Smooth muscle cell (in vitro differentiated cells): ENCODE results near the gene RSPO4. TPM values are rescaled to one million over a fixed set of nuclear protein-coding genes. Genes with fewer than 3 reads are reported as not detected.

Experiments
- DNase-seq: peaks from one replicate; lab custom pipeline; 2025; ENCODE audit not compliant: unreplicated experiment; lab: John Stamatoyannopoulos, UW
- H2AFZ ChIP-seq: fragments of 200-600 bp; sonication (generic); 2 replicates; pipeline ENCODE4 v1.6.0; 2016; ENCODE audit warnings: antibody characterized with exemption, low read depth, mild to moderate bottlenecking
- H3F3A ChIP-seq: fragments of 200-600 bp; sonication (generic); 2 replicates; pipeline ENCODE4 v1.6.0; 2017; ENCODE audit warnings: antibody characterized with exemption, low read depth
- H3K27ac ChIP-seq: fragments of 200-600 bp; sonication (generic); 2 replicates; pipeline ENCODE4 v1.5.1; 2016; ENCODE audit warnings: low read depth, mild to moderate bottlenecking
- H3K27me3 ChIP-seq: fragments of 200-600 bp; sonication (generic); 2 replicates; pipeline ENCODE4 v1.6.1; 2016; ENCODE audit warnings: low read depth, mild to moderate bottlenecking
- H3K36me3 ChIP-seq: fragments of 200-600 bp; sonication (generic); 2 replicates; pipeline ENCODE4 v1.5.1; 2016; ENCODE audit warnings: low read depth
- H3K4me1 ChIP-seq: fragments of 200-600 bp; sonication (generic); 2 replicates; pipeline ENCODE4 v1.5.1; 2016; ENCODE audit warnings: low read depth
- H3K4me2 ChIP-seq: fragments of 200-600 bp; sonication (generic); 2 replicates; pipeline ENCODE4 v1.6.0; 2016; ENCODE audit warnings: mild to moderate bottlenecking
- H3K4me3 ChIP-seq: fragments of 200-600 bp; sonication (generic); 2 replicates; pipeline ENCODE4 v1.5.1; 2016; ENCODE audit warnings: mild to moderate bottlenecking
- H3K79me2 ChIP-seq: fragments of 200-600 bp; sonication (generic); 2 replicates; pipeline ENCODE4 v1.6.0; 2016; ENCODE audit warnings: low read depth, mild to moderate bottlenecking
- H3K9ac ChIP-seq: fragments of 200-600 bp; sonication (generic); 2 replicates; pipeline ENCODE4 v1.6.0; 2016; ENCODE audit warnings: low read depth
- H3K9me3 ChIP-seq: fragments of 200-600 bp; sonication (generic); replicated peaks from 2 replicates; pipeline ENCODE4 v1.5.1; 2016; ENCODE audit warnings: low read depth
- H4K20me1 ChIP-seq: fragments of 200-600 bp; sonication (generic); 2 replicates; pipeline ENCODE4 v1.6.0; 2016; ENCODE audit warnings: low read depth
- WGBS: methylation state at CpG from one replicate; pipeline ENCODE4 v1.1.7; 2016; ENCODE audit warnings: low lambda C conversion rate; 5-methylcytosine and 5-hydroxymethylcytosine counted together
- polyA plus RNA-seq: library from polyadenylated mRNA; unstranded; fragments of >200 nt; fragmentation: Nextera tagmentation; extraction: Ambion mirVana; gene quantifications from 2 replicates; pipeline ENCODE4 v1.2.1, GENCODE V29; 2016
- total RNA-seq: library from RNA; depleted of rRNA; stranded (reverse); fragments of >200 nt; gene quantifications from 2 replicates; pipeline ENCODE4 v1.2.3, GENCODE V29; 2014
- TF ChIP-seq, protein P1 (sequence below): fragments of 200-600 bp; sonication (generic); IDR thresholded peaks from 2 replicates; pipeline ENCODE4 v1.5.1; 2017; ENCODE audit warnings: borderline replicate concordance, mild to moderate bottlenecking, antibody characterized with exemption; ENCODE audit not compliant: insufficient read depth, poor library complexity, severe bottlenecking

Gene RSPO4
- total and polyA plus RNA-seq, 2 experiments from 2014 or later: 1.3 to 5.0 TPM

DNA sequence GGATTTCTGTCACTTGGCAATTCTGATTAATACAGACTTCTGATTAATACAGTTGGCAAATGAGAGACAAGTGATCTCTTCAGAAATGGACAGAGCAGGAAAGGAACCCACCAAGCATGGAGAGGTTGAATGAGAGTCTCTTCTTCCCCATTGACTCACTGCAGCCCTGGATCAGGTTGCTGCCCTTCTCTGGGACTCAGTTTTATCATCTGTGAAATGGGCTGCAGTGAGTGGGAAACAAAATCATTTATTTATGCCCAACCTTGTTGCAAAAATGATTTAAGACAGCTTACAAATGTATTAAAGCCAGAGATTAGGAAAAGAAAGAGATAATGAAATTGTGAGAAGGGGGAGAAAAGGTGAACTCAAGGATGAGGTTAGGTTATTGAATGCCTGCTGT, 20.8 kb upstream of the RSPO4 start:
- no peaks in the 10 kb centered on the region for H3K36me3 ChIP-seq
- no peaks in the 10 kb centered on the region for H3F3A ChIP-seq
- TF ChIP-seq, protein P1, sequence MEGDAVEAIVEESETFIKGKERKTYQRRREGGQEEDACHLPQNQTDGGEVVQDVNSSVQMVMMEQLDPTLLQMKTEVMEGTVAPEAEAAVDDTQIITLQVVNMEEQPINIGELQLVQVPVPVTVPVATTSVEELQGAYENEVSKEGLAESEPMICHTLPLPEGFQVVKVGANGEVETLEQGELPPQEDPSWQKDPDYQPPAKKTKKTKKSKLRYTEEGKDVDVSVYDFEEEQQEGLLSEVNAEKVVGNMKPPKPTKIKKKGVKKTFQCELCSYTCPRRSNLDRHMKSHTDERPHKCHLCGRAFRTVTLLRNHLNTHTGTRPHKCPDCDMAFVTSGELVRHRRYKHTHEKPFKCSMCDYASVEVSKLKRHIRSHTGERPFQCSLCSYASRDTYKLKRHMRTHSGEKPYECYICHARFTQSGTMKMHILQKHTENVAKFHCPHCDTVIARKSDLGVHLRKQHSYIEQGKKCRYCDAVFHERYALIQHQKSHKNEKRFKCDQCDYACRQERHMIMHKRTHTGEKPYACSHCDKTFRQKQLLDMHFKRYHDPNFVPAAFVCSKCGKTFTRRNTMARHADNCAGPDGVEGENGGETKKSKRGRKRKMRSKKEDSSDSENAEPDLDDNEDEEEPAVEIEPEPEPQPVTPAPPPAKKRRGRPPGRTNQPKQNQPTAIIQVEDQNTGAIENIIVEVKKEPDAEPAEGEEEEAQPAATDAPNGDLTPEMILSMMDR: no peak
- no peaks in the 10 kb centered on the region for H3K4me1 ChIP-seq
- no peaks in the 10 kb centered on the region for H3K9me3 ChIP-seq
- no peak for DNase-seq
- no peak overlapping the region for H3K9ac ChIP-seq
- H2AFZ ChIP-seq: no peak overlapping the region
- no peaks in the 10 kb centered on the region for H4K20me1 ChIP-seq
- H3K4me3 ChIP-seq: no peak overlapping the region
- H3K4me2 ChIP-seq: no peak overlapping the region
- no peaks in the 10 kb centered on the region for H3K79me2 ChIP-seq
- H3K27ac ChIP-seq: no peak overlapping the region
- H3K27me3 ChIP-seq: no peaks in the 10 kb centered on the region

DNA sequence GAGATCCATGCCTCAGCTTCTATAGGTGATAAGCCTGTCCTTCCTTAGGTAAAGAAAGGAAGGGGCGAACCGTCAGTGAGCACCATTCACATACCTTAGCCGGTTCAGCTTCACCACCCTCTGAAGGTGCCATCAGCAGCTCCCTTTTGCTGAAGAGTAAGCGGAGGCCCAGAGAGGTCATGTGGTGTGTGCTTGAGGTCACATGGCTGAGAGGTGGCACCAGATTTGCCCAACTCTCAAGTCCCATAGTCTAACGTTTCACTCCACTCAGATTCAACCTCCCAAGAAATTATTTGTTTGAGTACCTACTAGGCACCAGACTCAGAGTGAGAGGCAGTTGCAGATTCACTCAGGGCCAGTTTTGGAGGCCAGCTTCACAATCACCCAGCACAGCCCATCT, 18.5 kb upstream of the RSPO4 start:
- DNase-seq: no peak
- H3K9ac ChIP-seq: no peak overlapping the region
- WGBS: 90% methylated on average over 5 of the region's 5 CpGs
- no peak overlapping the region for H3K27ac ChIP-seq
- TF ChIP-seq, protein P1: no peak
- H3K4me2 ChIP-seq: no peak overlapping the region
- H3K4me3 ChIP-seq: no peak overlapping the region
- H3K36me3 ChIP-seq: no peaks in the 10 kb centered on the region
- H4K20me1 ChIP-seq: no peaks in the 10 kb centered on the region
- H3K27me3 ChIP-seq: no peaks in the 10 kb centered on the region
- no peaks in the 10 kb centered on the region for H3F3A ChIP-seq
- no peaks in the 10 kb centered on the region for H3K79me2 ChIP-seq
- H2AFZ ChIP-seq: no peak overlapping the region
- H3K4me1 ChIP-seq: no peaks in the 10 kb centered on the region
- H3K9me3 ChIP-seq: no peaks in the 10 kb centered on the region

DNA sequence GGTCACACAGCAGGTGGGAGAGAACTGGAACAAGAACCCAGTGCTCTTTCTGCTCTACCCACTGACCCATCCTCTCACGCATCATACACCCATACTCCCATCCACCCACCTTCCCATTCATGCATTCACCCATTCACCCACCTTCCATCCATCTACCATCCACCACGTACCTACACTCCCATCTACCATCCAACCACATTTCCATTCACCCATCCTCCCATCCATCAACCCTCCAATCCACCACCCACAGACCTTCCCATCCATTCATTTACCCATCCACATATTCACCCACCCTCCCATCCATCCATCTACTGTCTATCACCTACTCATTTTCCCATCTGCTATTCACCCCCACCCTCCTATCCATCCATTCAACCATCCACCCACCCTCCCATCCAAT, 17.2 kb upstream of the RSPO4 start:
- H3K9me3 ChIP-seq: no peaks in the 10 kb centered on the region
- TF ChIP-seq, protein P1: no peak
- H3K9ac ChIP-seq: no peak overlapping the region

DNA sequence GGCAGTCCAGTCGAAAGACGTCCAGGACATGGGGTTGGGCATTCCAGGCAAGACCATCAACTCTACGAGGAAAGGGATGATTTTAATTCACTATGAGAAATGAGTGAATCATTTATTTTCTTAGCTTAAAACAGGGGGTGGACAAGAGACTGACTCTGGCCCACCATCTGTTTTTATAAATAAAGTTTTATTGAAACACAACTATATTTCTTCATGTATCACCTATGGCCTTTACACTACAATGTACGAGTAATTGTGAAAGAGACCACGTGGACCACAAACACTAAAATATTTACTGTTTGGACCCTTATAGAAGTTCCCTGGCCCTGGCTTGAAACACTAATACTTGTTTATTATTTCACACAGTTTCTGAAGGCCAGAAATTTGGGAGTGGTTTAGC, 15.6 kb upstream of the RSPO4 start:
- H3K9ac ChIP-seq: no peak overlapping the region
- H3K4me2 ChIP-seq: no peak overlapping the region
- TF ChIP-seq, protein P1: no peak
- no peak overlapping the region for H2AFZ ChIP-seq
- no peak for DNase-seq
- H3K9me3 ChIP-seq: no peaks in the 10 kb centered on the region
- H3K27me3 ChIP-seq: no peaks in the 10 kb centered on the region
- H4K20me1 ChIP-seq: no peaks in the 10 kb centered on the region
- H3K79me2 ChIP-seq: no peaks in the 10 kb centered on the region
- H3K4me1 ChIP-seq: no peaks in the 10 kb centered on the region
- H3F3A ChIP-seq: no peaks in the 10 kb centered on the region
- H3K36me3 ChIP-seq: no peaks in the 10 kb centered on the region
- WGBS: 50% methylated on average over 5 of the region's 5 CpGs
- no peak overlapping the region for H3K27ac ChIP-seq
- no peak overlapping the region for H3K4me3 ChIP-seq

More for the DNA sequence above, 17.2 kb upstream of the RSPO4 start:
- Histone ChIP-seq H3K27ac (no peak overlapping the region), H3K27me3 (no peaks in the 10 kb centered on the region), H3K4me2 (no peak overlapping the region), H3F3A (no peaks in the 10 kb centered on the region), H4K20me1 (no peaks in the 10 kb centered on the region), H3K4me3 (no peak overlapping the region), H3K79me2 (no peaks in the 10 kb centered on the region), H3K36me3 (no peaks in the 10 kb centered on the region), H2AFZ (no peak overlapping the region), H3K4me1 (no peaks in the 10 kb centered on the region)
- DNase-seq: no peak
- 89% methylated on average over 1 of the region's 2 CpGs for WGBS
